HepG2 (cell line): ENCODE measurements around the gene CACNG8. TPM values are rescaled to one million over a fixed set of nuclear protein-coding genes. Genes with fewer than 3 reads are reported as not detected.

Experiments used
- ATAC-seq: fragments of 200-7000 bp; cut with Tn5 transposase; 3 replicates; pipeline ENCODE4 v1.9.1; 2020; ENCODE audit warnings: mild to moderate bottlenecking, moderate library complexity
- BruUV-seq: library from RNA; stranded (reverse); fragments of 400-500 nt; replicated peaks from 2 replicates; lab custom pipeline; 2021; lab: Mats Ljungman, UMichigan
- CTCF ChIA-PET: fragments of 300-600 bp; formaldehyde crosslinking; extraction: SDS; loops from one replicate; lab custom pipeline; 2021; ENCODE audit warnings: low total read pairs, inconsistent platforms, low intra/inter-chr PET ratio; lab: Yijun Ruan, JAX
- POLR2A ChIA-PET: fragments of 350-600 bp; sonication (Branson Sonifier 250); formaldehyde crosslinking; loops from one replicate; lab custom pipeline; 2020; ENCODE audit warnings: antibody characterized with exemption, inconsistent platforms; lab: Yijun Ruan, JAX
- DNase-seq: peaks from one replicate; pipeline ENCODE4 v3.0.0-alpha.2; 2015; ENCODE audit warnings: low spot score
- FAIRE-seq: peaks from 3 replicates; lab custom pipeline; 2011; peaks lifted over from hg19 to GRCh38; lab: Jason Lieb, UNC
- H2AFZ ChIP-seq: one replicate; pipeline ENCODE4 v1.6.1; 2011; ENCODE audit warnings: low read length, inconsistent platforms
- H3K27ac ChIP-seq: fragments of 300-600 bp; 3 replicates; pipeline ENCODE4 v1.8.0; 2011; ENCODE audit warnings: mixed run types, mild to moderate bottlenecking, mixed read lengths, low read length, inconsistent platforms; ENCODE audit not compliant: insufficient read depth; ENCODE audit errors: extremely low read length
- H3K27me3 ChIP-seq, 2 experiments: fragments of 200-600 bp in 1 of 2; 2 replicates in 1 of 2; 3 replicates in 1 of 2; pipeline versions ENCODE4 v1.6.0 to v1.8.0; 2011; ENCODE audit warnings: low read length in 2 of 2, mild to moderate bottlenecking in 2 of 2, moderate library complexity in 2 of 2, inconsistent platforms in 1 of 2; ENCODE audit not compliant: insufficient read depth in 2 of 2, control insufficient read depth in 1 of 2
- H3K36me3 ChIP-seq, 2 experiments: fragments of 200-600 bp in 1 of 2; replicated peaks in 1 of 2; 2 replicates in 1 of 2; 3 replicates in 1 of 2; pipeline versions ENCODE4 v1.5.1 to v1.8.0; 2011; ENCODE audit warnings: low read length in 2 of 2, inconsistent platforms in 1 of 2; ENCODE audit not compliant: insufficient read depth in 2 of 2, control insufficient read depth in 1 of 2
- H3K4me1 ChIP-seq: 2 replicates; pipeline ENCODE4 v1.5.1; 2012; ENCODE audit warnings: low read length, inconsistent platforms; ENCODE audit not compliant: insufficient read depth
- H3K4me2 ChIP-seq: 2 replicates; pipeline ENCODE4 v1.6.0; 2011; ENCODE audit warnings: low read depth, low read length, inconsistent platforms
- H3K4me3 ChIP-seq, 3 experiments: fragments of 200-600 bp in 1 of 3; sonication (generic), shearing (Covaris generic) in 1 of 3; replicated peaks in 1 of 3; 2 replicates each; pipeline ENCODE4 v1.5.1; 2011 to 2016; ENCODE audit warnings: low read length in 3 of 3, inconsistent platforms in 2 of 3, low read depth in 2 of 3, mild to moderate bottlenecking in 2 of 3, control low read depth in 1 of 3, mixed read lengths in 1 of 3; ENCODE audit not compliant: insufficient read depth in 1 of 3
- H3K79me2 ChIP-seq: one replicate; pipeline ENCODE4 v1.6.1; 2011; ENCODE audit warnings: low read length, inconsistent platforms; ENCODE audit not compliant: insufficient read depth
- H3K9ac ChIP-seq: 2 replicates; pipeline ENCODE4 v1.6.0; 2011; ENCODE audit warnings: mild to moderate bottlenecking, low read depth, low read length, inconsistent platforms; ENCODE audit not compliant: insufficient read depth
- H3K9me3 ChIP-seq: 2 replicates; pipeline ENCODE4 v1.5.1; 2012; ENCODE audit warnings: mild to moderate bottlenecking, low read length
- H4K20me1 ChIP-seq: 2 replicates; pipeline ENCODE4 v1.6.0; 2011; ENCODE audit warnings: inconsistent platforms, mild to moderate bottlenecking, low read length, moderate library complexity; ENCODE audit not compliant: insufficient read depth
- EZH2 ChIP-seq: conservative IDR thresholded peaks from 2 replicates; pipeline ENCODE4 v1.6.1; 2012; ENCODE audit warnings: mild to moderate bottlenecking, low read depth, low read length, moderate library complexity
- KAT2B ChIP-seq: fragments of 150-350 bp; IDR thresholded peaks from 2 replicates; pipeline ENCODE4 v1.6.1; 2014; ENCODE audit warnings: low read depth, low read length, borderline replicate concordance
- NCOR1 ChIP-seq: fragments of 200-600 bp; sonication (generic); IDR thresholded peaks from 2 replicates; pipeline ENCODE4 v1.7.0; 2017; ENCODE audit warnings: antibody characterized with exemption, low read length, borderline replicate concordance
- NR2F1 ChIP-seq, 2 experiments: fragments of 450-650 bp in 1 of 2; formaldehyde crosslinking in 1 of 2; IDR thresholded peaks; 2 replicates each; pipeline versions ENCODE4 v1.5.0 to v1.6.1; 2016 to 2020; ENCODE audit warnings: mild to moderate bottlenecking in 1 of 2, missing compliant biosample characterization in 1 of 2, missing genetic modification reagents in 1 of 2, moderate library complexity in 1 of 2
- RARA ChIP-seq: IDR thresholded peaks from 2 replicates; pipeline ENCODE4 v1.6.1; 2016; ENCODE audit warnings: missing genetic modification reagents, missing compliant biosample characterization
- ZNF350 ChIP-seq: sonication (generic); formaldehyde crosslinking; IDR thresholded peaks from 2 replicates; pipeline ENCODE4 v1.4.0; 2020; ENCODE audit warnings: mild to moderate bottlenecking, low read depth, missing genetic modification reagents, borderline replicate concordance
- ZNF367 ChIP-seq: sonication (generic); formaldehyde crosslinking; IDR thresholded peaks from 2 replicates; pipeline ENCODE4 v1.4.0; 2020; ENCODE audit warnings: missing genetic modification reagents, borderline replicate concordance
- ZNF431 ChIP-seq: sonication (generic); formaldehyde crosslinking; IDR thresholded peaks from 2 replicates; pipeline ENCODE4 v1.9.0; 2022; ENCODE audit warnings: missing genetic modification reagents, low read depth, mild to moderate bottlenecking, borderline replicate concordance
- ZNF776 ChIP-seq: sonication (generic); formaldehyde crosslinking; IDR thresholded peaks from 2 replicates; pipeline ENCODE4 v1.4.0; 2020; ENCODE audit warnings: mild to moderate bottlenecking, missing genetic modification reagents
- WGBS: methylation state at CpG from one replicate; pipeline ENCODE4 v1.1.6; 2017; ENCODE audit warnings: low lambda C conversion rate; 5-methylcytosine and 5-hydroxymethylcytosine counted together
- in situ Hi-C: cut with HindIII; loops from 2 replicates; pipeline ENCODE4 v1.10.0; 2017; ENCODE audit warnings: low pct_unique_long_range_greater_than_20kb; ENCODE audit not compliant: extremely low pct_ligation_motif_present
- intact Hi-C: fragments of 100-400 bp; cut with micrococcal nuclease; formaldehyde crosslinking; loops from one replicate; pipeline ENCODE4 v1.10.0; 2022; ENCODE audit not compliant: unreplicated experiment
- polyA plus RNA-seq, 8 experiments: library from polyadenylated mRNA; depleted of rRNA in 3 of 8; stranded (reverse) in 7 of 8; unstranded in 1 of 8; fragments of >200 nt; fragmentation: Illumina TruSeq in 4 of 8; extraction: Trizol in 4 of 8; gene quantifications; 2 replicates each; pipeline versions ENCODE4 v1.2.1 to v1.2.3, GENCODE V29; 2011 to 2016; ENCODE audit warnings: low read depth in 4 of 8, missing spikeins in 1 of 8, mixed read lengths in 1 of 8; ENCODE audit not compliant: insufficient read depth in 1 of 8
- total RNA-seq, 5 experiments: library from RNA; depleted of rRNA; stranded (reverse); fragments of >200 nt; fragmentation: Illumina TruSeq; extraction: Trizol; gene quantifications; 2 replicates each; pipeline ENCODE4 v1.2.3, GENCODE V29; 2016; ENCODE audit warnings: low read depth in 1 of 5
- TF ChIP-seq, protein P1 (sequence below): sonication (generic); formaldehyde crosslinking; IDR thresholded peaks from 2 replicates; pipeline ENCODE4 v1.4.0; 2020; ENCODE audit warnings: missing genetic modification reagents

CACNG8 gene
- total and polyA plus RNA-seq, 2 of the 13 experiments (the other 11 are each of a cell fraction or from before 2014, with no cell fraction given) = not detected

DNA sequence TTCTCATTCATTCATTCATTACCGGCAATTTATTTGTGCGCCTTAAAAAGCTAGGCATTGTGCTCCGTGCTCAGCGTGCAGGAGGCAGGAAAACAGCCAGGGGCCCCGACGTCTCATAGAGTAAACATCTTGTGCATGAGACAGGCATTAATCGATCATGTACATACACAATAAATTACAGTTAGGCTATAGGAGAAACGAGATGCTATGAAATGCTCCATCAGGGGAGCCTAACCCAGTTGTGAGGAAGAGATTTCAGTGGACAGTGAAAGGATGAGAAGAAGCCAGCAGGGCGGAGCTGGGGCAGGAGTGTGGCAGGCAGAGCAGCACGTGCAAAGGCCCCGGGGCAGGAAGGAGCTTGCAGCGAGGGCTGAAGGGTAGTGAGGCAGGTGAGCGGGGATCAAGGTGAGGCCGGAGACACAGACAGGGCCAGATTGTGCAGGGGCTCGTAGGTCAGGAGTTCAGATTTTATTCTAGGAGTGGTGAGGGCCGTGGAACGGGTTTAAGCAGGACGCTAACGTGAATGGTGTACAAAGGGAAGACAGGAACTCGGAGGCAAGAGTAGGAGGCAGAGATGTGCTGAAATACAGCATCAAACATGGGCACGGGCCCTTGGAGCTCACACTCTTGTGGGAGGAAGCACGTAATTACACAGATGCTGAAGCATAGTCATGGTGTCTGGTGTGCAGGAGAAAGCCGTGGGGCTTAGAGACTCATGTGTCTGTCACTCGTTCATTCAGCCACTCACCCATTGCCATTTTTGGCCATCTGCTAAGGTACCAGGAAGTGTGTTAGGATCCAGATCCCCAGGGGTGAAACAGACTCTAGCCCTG lies 20.9 kb downstream of the CACNG8 start:
- no peak overlapping the region for H2AFZ ChIP-seq
- in situ Hi-C loops = no loop called here
- no peak overlapping the region for H3K9ac ChIP-seq
- ATAC-seq = no peak
- no TSS peak for BruUV-seq
- H3K9me3 ChIP-seq = no peaks in the 10 kb centered on the region
- H3K27ac ChIP-seq = no peak overlapping the region
- no peaks in the 10 kb centered on the region for H3K79me2 ChIP-seq
- H4K20me1 ChIP-seq = no peaks in the 10 kb centered on the region
- CTCF ChIA-PET = no interaction called here
- peaks cover 3 to 21% of the 10 kb centered on the region in 2 experiments; a peak in 2 of 5 replicates for H3K27me3 ChIP-seq
- no peak for TF ChIP-seq ZNF776 (CRISPR knock-in tag)
- TF ChIP-seq KAT2B = no peak
- no peak for TF ChIP-seq ZNF431 (CRISPR knock-in tag)
- TF ChIP-seq NR2F1 (CRISPR knock-in tag; IDR thresholded peaks at IDR 0.05) = no peak
- no peak for TF ChIP-seq EZH2
- no peak for TF ChIP-seq RARA (CRISPR knock-in tag)
- TF ChIP-seq ZNF350 = no peak
- TF ChIP-seq, protein P1, sequence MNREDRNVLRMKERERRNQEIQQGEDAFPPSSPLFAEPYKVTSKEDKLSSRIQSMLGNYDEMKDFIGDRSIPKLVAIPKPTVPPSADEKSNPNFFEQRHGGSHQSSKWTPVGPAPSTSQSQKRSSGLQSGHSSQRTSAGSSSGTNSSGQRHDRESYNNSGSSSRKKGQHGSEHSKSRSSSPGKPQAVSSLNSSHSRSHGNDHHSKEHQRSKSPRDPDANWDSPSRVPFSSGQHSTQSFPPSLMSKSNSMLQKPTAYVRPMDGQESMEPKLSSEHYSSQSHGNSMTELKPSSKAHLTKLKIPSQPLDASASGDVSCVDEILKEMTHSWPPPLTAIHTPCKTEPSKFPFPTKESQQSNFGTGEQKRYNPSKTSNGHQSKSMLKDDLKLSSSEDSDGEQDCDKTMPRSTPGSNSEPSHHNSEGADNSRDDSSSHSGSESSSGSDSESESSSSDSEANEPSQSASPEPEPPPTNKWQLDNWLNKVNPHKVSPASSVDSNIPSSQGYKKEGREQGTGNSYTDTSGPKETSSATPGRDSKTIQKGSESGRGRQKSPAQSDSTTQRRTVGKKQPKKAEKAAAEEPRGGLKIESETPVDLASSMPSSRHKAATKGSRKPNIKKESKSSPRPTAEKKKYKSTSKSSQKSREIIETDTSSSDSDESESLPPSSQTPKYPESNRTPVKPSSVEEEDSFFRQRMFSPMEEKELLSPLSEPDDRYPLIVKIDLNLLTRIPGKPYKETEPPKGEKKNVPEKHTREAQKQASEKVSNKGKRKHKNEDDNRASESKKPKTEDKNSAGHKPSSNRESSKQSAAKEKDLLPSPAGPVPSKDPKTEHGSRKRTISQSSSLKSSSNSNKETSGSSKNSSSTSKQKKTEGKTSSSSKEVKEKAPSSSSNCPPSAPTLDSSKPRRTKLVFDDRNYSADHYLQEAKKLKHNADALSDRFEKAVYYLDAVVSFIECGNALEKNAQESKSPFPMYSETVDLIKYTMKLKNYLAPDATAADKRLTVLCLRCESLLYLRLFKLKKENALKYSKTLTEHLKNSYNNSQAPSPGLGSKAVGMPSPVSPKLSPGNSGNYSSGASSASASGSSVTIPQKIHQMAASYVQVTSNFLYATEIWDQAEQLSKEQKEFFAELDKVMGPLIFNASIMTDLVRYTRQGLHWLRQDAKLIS (CRISPR knock-in tag) = no peak
- no peak for TF ChIP-seq ZNF367
- no peak for TF ChIP-seq NCOR1
- no peaks in the 10 kb centered on the region for H3K4me1 ChIP-seq
- no peak for DNase-seq
- H3K4me3 ChIP-seq = no peak overlapping the region
- FAIRE-seq = no peak
- no peak overlapping the region for H3K4me2 ChIP-seq
- H3K36me3 ChIP-seq = no peaks in the 10 kb centered on the region
- intact Hi-C loops = no loop called here
- WGBS = 52% methylated on average over 24 of the region's 24 CpGs
- POLR2A ChIA-PET = no interaction called here
